ENCODE results near the gene TRPM6.

The TRPM6 gene

GRCh38 chr9:74772121-74772520 is 115.6 kb downstream of the TRPM6 start:
- DNase-seq: no peak

- no peak for DNase-seq
Measured at GRCh38 chr9:74771672-74772071, 116.0 kb downstream of the TRPM6 start.

- no peak for DNase-seq
Measured at GRCh38 chr9:74771262-74771585, 116.5 kb downstream of the TRPM6 start.

- peak; percentile 31 for DNase-seq
Measured at GRCh38 chr9:74770508-74771261, 117.0 kb downstream of the TRPM6 start.

GRCh38 chr9:74765481-74765971 is 122.2 kb downstream of the TRPM6 start:
- DNase-seq: no peak

- DNase-seq: no peak
Measured at GRCh38 chr9:74762950-74763349, 124.8 kb downstream of the TRPM6 start.

GRCh38 chr9:74760031-74760700 is 127.6 kb downstream of the TRPM6 start:
- DNase-seq: no peak

GRCh38 chr9:74755999-74756398 is 131.7 kb downstream of the TRPM6 start:
- DNase-seq: no peak

GRCh38 chr9:74755355-74755754 is 132.4 kb downstream of the TRPM6 start:
- no peak for DNase-seq

GRCh38 chr9:74753650-74754049 is 134.1 kb downstream of the TRPM6 start:
- DNase-seq: no peak

- no peak for DNase-seq
Measured at GRCh38 chr9:74748966-74749365, 138.8 kb downstream of the TRPM6 start.

GRCh38 chr9:74742792-74743730 is 144.7 kb downstream of the TRPM6 start:
- no peak for DNase-seq

- DNase-seq: no peak
Measured at GRCh38 chr9:74742191-74742790, 145.4 kb downstream of the TRPM6 start.

GRCh38 chr9:74736646-74737045 is 151.1 kb downstream of the TRPM6 start:
- no peak for DNase-seq

- no peak for DNase-seq
Measured at GRCh38 chr9:74735761-74736160, 152.0 kb downstream of the TRPM6 start.

- DNase-seq: no peak
Measured at GRCh38 chr9:74729136-74729695, 158.5 kb downstream of the TRPM6 start.

- no peak for DNase-seq
Measured at GRCh38 chr9:74728176-74728575, 159.5 kb downstream of the TRPM6 start.

GRCh38 chr9:74726581-74726980 is 161.1 kb downstream of the TRPM6 start:
- DNase-seq: no peak

GRCh38 chr9:74724317-74724716 is 163.4 kb downstream of the TRPM6 start:
- DNase-seq: no peak

- DNase-seq: no peak
Measured at GRCh38 chr9:74721696-74722660, 165.7 kb downstream of the TRPM6 start.

- DNase-seq: no peak
Measured at GRCh38 chr9:74719306-74719705, 168.4 kb downstream of the TRPM6 start.
